Stomach smooth muscle (tissue), 2 donors: ENCODE results near the gene INPP5K.
"Not testable (repeated sequence)": the region's sequence is repeated elsewhere in the genome, so short reads cannot be mapped to it uniquely, and the experiment has no call there.

Experiments
- H3K27ac ChIP-seq: one replicate; pipeline ENCODE4 v1.7.0; 2013; ENCODE audit warnings: mild to moderate bottlenecking, low read length, inconsistent platforms
- H3K27me3 ChIP-seq, 2 donors: one replicate each; pipeline ENCODE4 v1.7.0; 2013; ENCODE audit warnings: low read length in 2 of 2; ENCODE audit not compliant: insufficient read depth in 2 of 2, control insufficient read depth in 1 of 2
- H3K36me3 ChIP-seq, 2 donors: one replicate each; pipeline ENCODE4 v1.7.0; 2013; ENCODE audit warnings: low read length in 2 of 2; ENCODE audit not compliant: control insufficient read depth in 2 of 2, insufficient read depth in 2 of 2
- H3K4me1 ChIP-seq: one replicate; pipeline ENCODE4 v1.7.0; 2013; ENCODE audit warnings: low read length; ENCODE audit not compliant: control insufficient read depth, insufficient read depth
- H3K4me3 ChIP-seq, 2 donors: one replicate each; pipeline ENCODE4 v1.7.0; 2013; ENCODE audit warnings: low read length in 2 of 2
- H3K9ac ChIP-seq, 2 donors: one replicate each; pipeline ENCODE4 v1.7.0; 2013; ENCODE audit warnings: low read length in 2 of 2, mild to moderate bottlenecking in 1 of 2
- H3K9me3 ChIP-seq, 2 donors: one replicate each; pipeline ENCODE4 v1.7.0; 2013; ENCODE audit warnings: low read length in 2 of 2; ENCODE audit not compliant: control insufficient read depth in 2 of 2
- donor health status: healthy.
- donor health status: Pancreatic carcinoma.

Gene INPP5K

DNA sequence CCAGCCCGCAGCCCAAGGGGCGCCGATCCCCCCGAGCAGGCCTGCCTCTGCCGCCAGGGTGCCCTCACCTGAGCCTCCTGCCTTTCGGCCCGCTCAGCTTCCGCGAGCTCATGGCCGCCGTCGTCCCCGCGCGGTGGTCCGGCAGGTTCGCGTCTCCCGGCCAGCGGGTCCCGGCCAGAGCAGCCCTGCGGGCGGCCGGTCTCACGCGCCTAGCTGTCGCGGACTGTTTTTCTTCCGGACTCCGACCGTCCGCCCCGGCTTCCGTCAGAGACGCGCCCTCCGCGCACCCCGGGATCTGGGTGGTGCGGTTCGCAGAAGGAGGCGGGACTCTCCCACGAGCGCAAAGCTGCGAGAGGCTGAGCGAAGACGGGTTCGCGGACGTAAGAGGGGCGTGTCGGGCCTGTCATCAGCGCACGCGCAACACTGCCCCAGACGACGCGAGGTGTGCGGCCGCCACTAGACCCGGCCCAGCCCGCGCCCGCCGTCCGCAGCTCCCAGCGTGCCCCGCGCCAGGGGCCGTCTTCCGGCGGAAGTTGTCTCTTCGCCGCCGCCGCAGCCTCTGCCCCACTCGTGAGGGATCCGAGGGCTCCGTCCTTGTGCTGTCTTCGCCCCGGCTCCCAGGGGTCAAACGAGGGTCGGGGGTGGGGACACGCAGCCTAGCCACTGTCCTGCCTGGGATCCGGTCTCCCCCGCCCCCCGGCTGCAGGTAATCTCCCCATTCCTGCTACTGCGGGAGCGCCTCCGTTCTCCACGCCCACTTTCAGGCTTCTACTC is at the start of gene INPP5K:
Gene INPP5K (minus strand): TSS at position 225 of the 774 bp plus-strand sequence. CDS start 113 bp downstream, at position 112.
- H3K27ac ChIP-seq = peak within 1 kb of the TSS; percentile 90
- H3K36me3 ChIP-seq = peaks cover 19 to 21% of the 10 kb centered on the region in 2 donors
- peak within 1 kb of the TSS; percentile 94 for H3K4me3 ChIP-seq
- H3K9ac ChIP-seq = peak within 1 kb of the TSS; percentile 87 to 94
- no peaks in the 10 kb centered on the region for H3K27me3 ChIP-seq
- H3K9me3 ChIP-seq = no peaks in the 10 kb centered on the region
- H3K4me1 ChIP-seq = peaks cover 45% of the 10 kb centered on the region

DNA sequence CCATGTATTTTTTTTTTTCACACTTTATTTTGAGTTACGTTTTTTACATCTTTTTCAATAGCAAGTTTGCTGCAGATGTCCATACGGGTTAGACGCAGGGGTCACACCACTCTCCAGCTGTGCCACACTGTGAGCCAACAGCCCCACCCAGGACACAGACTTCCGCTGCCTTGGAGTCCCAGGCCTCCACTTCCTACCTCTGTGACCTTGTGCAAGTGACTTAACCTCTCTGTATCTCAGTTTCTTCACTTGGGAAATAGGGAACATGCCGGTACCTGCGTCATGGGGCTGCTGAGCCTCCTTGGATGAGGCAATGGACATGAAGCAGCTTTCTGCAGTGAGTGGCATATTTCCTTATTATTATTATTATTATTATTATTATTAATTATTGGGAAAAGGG is 49.5 kb upstream of the INPP5K start:
- Histone ChIP-seq H3K9me3 (no peaks in the 10 kb centered on the region), H3K4me1 (peaks cover 11% of the 10 kb centered on the region), H3K4me3 (no peak overlapping the region), H3K9ac (no peak overlapping the region), H3K27ac (no peak overlapping the region), H3K36me3 (no peaks in the 10 kb centered on the region), H3K27me3 (peaks cover 0 to 5% of the 10 kb centered on the region in 2 donors)

DNA sequence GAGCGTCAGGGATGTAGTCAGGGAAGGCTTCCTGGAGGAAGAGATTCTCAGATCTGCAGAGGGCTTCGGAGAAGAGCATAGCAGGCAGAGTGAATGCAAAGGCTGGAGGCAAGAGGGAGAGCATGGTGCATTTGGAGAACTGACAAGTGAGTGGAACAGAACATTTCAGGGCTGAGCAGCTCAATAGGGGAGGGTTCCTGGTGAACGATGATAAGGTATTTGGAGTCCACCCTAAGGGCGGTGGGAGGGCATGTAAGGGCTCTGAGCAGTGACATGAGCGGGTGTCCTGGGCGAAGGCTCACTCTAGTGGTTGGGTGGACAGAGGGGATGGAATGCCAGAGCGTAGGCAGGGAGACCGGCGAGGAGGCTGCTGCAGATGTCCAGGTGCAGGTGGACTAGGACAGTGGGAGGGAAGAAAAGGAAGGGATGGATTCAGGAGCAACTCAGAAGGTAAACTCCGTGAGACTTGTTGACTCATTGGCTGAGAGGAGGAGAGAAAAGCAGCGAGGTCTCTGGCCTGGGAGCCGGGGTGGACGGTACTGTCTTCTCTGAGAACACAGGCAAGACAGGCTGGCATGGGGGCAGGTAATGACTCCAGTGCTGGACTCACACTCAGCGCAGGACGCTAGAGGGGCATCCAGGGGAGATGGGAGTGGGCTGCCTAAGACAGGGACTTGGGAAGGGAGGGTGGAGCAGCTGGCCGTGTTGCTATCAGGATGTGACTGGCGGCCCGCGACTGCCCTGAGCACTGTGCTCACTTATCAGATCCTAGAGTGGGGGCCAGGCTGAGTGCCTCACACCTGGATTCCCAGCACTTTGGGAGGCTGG is 47.6 kb upstream of the INPP5K start:
- Histone ChIP-seq H3K9ac (no peak overlapping the region), H3K36me3 (no peaks in the 10 kb centered on the region), H3K4me3 (no peak overlapping the region), H3K9me3 (no peaks in the 10 kb centered on the region), H3K27ac (no peak overlapping the region), H3K27me3 (peaks cover 0 to under 1% of the 10 kb centered on the region in 2 donors), H3K4me1 (peaks cover 24% of the 10 kb centered on the region)

DNA sequence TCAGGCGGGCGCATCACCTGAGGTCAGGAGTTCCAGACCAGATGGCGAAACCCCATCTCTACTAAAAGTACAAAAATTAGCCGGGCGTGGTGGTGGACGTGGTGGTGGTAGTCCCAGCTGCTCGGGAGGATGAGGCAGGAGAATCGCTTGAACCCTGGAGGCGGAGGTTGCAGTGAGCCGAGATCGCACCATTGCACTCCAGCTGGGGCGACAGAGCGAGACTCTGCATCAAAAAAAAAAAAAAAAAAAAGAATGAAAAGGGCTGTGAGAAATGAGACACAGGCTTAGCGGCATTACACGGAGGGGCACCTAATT is 47.0 kb upstream of the INPP5K start:
- not testable (repeated sequence) for H3K27ac ChIP-seq, H3K27me3 ChIP-seq, H3K9me3 ChIP-seq, H3K9ac ChIP-seq, H3K4me3 ChIP-seq, H3K36me3 ChIP-seq
- H3K4me1 ChIP-seq = peaks cover 24% of the 10 kb centered on the region

DNA sequence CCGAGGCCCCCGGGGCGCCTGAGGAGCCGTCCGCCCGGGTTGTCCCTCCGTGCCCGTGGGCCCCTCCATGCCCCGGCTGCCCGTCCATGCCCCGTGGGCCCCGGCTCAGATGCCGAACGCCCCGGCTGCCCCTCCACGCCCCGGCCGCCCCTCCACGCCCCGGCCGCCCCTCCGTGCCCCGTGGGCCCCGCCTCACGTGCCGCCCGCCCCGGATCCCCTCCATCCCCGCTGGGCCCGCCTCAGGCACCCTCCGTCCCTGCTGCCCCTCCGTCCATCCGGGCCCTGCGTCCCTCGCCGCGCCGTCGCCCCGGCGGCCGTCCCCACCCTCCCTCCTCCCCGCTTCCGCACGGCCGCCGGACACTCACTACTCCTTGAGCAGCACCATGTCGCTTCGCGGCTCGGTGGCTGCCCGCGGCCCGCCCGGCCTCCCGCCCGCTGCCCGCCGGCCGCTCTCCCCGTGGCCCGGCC is 45.8 kb upstream of the INPP5K start:
- H3K27me3 ChIP-seq = no peaks in the 10 kb centered on the region
- H3K9ac ChIP-seq = peak overlapping the region; percentile 80
- no peaks in the 10 kb centered on the region for H3K36me3 ChIP-seq
- peaks cover 24% of the 10 kb centered on the region for H3K4me1 ChIP-seq
- H3K9me3 ChIP-seq = no peaks in the 10 kb centered on the region
- H3K27ac ChIP-seq = peak overlapping the region; percentile 64
- peak overlapping the region; percentile 69 to 76 for H3K4me3 ChIP-seq

DNA sequence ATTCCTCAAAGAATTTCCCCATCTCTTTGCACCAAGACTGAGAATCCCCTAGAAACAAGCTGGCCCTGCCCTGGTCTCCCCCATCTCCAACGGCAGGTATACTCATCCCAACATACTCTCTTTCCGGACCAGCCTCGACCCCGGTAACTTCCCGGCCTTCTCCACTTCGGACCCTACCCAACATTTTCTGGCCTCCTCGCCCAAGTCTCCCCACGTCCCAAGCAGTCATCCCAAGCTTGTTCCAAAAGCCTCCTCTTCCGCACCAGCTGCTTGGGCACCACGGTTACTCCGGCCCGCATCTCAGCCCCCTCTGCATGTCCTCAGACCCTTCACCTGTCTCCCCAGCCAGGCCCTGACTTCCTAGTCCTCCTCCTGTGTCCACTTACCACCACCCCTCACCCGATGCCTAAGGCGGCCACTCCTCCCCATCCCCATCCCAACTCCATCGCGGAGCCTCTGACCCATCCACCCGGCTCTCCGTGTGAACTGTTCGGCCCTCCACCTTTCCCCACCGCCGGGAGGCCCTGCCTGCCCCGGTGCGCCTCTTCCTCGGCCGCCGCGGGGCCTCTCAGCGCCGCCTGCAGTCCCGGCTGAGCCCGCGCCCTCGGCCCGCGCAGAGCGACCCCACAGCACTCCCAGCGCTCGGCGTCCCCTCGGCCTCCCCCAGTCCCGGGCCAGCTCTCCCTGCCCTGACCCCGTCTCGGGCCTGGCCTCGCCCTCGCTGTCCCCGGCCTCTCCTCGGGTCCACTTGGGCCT is 45.2 kb upstream of the INPP5K start:
- Histone ChIP-seq H3K4me3 (peak overlapping the region; percentile 69 to 76), H3K4me1 (peaks cover 24% of the 10 kb centered on the region), H3K27me3 (no peaks in the 10 kb centered on the region), H3K9me3 (no peaks in the 10 kb centered on the region), H3K27ac (peak overlapping the region; percentile 64), H3K9ac (peak overlapping the region; percentile 80), H3K36me3 (no peaks in the 10 kb centered on the region)

DNA sequence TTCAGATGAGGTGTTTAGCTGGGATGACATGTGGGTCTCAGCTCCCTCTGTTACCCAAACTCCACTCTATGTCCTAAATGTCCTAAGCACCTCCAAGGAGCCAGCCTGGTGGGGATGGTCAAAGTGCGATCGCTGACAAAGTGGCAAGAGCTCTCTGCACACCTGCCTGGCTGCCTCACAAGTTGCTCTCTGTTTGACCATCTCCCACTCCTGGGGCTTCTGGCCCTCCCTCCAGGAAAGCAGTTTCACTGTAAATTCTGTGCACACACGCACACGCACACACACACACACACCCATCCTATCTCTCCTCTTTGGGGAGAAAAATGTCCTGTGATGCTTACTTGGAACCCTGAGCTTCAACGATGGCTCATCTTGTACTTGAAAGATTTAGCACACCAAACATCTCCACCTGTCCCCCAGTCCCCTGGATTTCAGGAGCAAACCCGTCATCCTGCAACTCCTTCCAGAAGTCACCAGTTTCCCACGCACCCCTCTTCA is 44.5 kb upstream of the INPP5K start:
- Histone ChIP-seq H3K4me3 (peak overlapping the region; percentile 69 to 76), H3K4me1 (peaks cover 24% of the 10 kb centered on the region), H3K9ac (peak overlapping the region; percentile 80), H3K27me3 (no peaks in the 10 kb centered on the region), H3K36me3 (peaks cover 0 to 5% of the 10 kb centered on the region in 2 donors), H3K9me3 (no peaks in the 10 kb centered on the region), H3K27ac (no peak overlapping the region)

DNA sequence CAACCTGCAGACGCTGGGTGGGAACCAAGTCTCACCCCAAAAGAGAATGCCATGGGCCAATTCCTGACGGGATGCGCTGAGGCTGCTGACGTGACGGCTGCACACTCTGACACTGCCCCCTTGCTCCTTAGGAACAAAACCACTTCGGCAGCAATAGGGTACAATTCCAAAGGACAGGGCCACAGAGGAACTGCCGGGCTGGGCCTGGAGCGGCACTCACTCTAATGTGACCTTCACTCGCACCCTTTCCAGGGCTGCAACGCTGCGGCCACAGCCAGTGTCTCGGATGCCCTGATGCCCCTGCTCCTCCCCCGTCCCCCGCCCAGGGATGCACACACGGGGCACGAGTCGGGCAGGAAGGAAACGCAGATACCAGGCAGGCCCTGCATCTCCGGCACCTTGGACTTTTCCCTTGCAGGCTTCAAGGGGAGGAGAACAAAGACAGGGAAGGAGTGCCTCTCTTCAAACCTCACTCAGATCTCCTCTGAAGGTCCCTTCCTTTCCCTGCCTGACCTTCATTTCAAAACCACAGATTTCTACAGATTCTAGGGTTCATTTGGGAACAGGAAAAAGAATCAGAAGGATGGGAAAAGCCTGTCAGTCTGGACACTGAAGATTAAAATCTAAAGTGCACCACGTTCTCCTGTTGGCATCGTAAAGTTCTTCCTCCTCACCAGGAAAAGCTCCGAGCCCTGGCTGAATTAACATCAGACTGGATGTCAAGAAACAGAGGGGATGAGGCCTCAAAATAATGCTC is 43.9 kb upstream of the INPP5K start:
- no peaks in the 10 kb centered on the region for H3K9me3 ChIP-seq
- no peaks in the 10 kb centered on the region for H3K27me3 ChIP-seq
- H3K4me1 ChIP-seq = peaks cover 29% of the 10 kb centered on the region
- peaks cover 0 to 7% of the 10 kb centered on the region in 2 donors for H3K36me3 ChIP-seq
- no peak overlapping the region for H3K27ac ChIP-seq
- peak overlapping the region; percentile 80 for H3K9ac ChIP-seq
- H3K4me3 ChIP-seq = peak overlapping the region in 1 of 2 donors; percentile 76

DNA sequence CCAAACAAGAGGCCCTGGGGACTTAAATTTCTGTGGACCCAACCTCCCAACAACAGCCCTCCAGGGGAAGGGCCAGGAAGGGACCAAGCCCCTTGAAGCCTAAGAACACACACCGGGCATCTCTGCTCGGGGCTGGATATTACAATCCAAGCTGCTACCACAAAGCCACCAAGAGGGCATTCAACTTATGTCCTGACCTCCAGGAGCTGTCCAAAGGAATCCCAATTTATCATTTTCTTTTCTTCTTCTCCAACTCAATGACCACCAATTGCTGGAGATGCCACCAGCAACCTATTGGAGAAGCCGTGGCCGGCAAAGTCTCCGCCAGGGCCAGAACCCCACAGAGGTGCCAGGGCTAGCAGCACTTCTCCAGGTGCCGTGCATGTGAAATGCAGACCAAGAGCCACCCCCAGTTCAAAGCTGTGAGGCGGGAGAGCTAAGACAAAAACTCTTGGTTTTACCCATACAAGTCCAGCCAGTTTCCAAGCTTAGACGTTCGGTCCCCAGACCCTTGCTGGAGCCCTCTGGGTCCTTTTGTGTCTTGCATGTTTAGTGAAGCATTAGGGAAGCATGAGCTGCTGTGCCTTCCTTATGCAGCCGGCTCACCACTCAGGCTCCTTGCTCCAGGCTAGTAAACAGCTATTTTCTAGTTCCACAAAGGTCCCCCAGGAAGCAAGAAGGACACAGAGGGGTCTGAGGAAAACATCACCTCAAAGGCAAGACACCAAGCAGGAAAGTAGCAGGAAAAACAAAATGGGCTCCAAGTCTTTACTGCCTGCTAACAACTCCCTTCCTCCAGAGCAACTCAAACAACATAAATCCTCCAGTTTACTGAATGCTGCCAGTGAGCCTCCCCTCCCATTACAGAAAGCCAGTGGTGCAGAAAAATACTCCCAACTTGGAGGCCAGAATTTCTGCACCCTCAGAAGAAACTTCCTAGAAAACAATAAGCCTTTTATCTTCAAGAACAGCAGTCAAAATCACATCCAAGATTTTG is 42.9 kb upstream of the INPP5K start:
- Histone ChIP-seq H3K36me3 (peaks cover 0 to 7% of the 10 kb centered on the region in 2 donors), H3K9me3 (no peaks in the 10 kb centered on the region), H3K4me1 (peaks cover 37% of the 10 kb centered on the region), H3K27me3 (no peaks in the 10 kb centered on the region), H3K4me3 (no peak overlapping the region), H3K9ac (no peak overlapping the region), H3K27ac (no peak overlapping the region)
